Measurements from ENCODE around the gene NAV3. TPM values are rescaled to one million over a fixed set of nuclear protein-coding genes. Genes with fewer than 3 reads are reported as not detected.

NAV3 gene
- total RNA-seq, 2 experiments from 2014 or later: not detected

GRCh38 chr12:77785211-77785610 is 45.5 kb upstream of the NAV3 start:
- no peaks in the 10 kb centered on the region for H3K4me1 ChIP-seq (ENCODE audit: insufficient read depth, low read length)
- intact Hi-C loops (cut with DNase I, micrococcal nuclease): no loop called here
- Mint-ChIP-seq H3K4me1 (ENCODE audit: low read depth) (no peaks in the 10 kb centered on the region), H3K27me3 (no peaks in the 10 kb centered on the region), H3K9me3 (peaks cover 6% of the 10 kb centered on the region), H3K4me3 (no peak overlapping the region), H3K27ac (no peak overlapping the region), H3K36me3 (ENCODE audit: low read depth) (no peaks in the 10 kb centered on the region)
- no peaks in the 10 kb centered on the region for H3K27me3 ChIP-seq (ENCODE audit: control insufficient read depth in 1 of 2, insufficient read depth in 2 of 2, low read length in 2 of 2)
- no peak overlapping the region for H3K27ac ChIP-seq (ENCODE audit: low read depth in 1 of 2, low read length in 2 of 2)
- ChIA-PET POLR2A (no interaction called here), CTCF (no interaction called here)
- H3K9me3 ChIP-seq (ENCODE audit: control insufficient read depth in 1 of 2, insufficient read depth in 1 of 2, low read length in 2 of 2): peaks cover 0 to 3% of the 10 kb centered on the region in 2 experiments
- DNase-seq (no peak), ATAC-seq (ENCODE audit: poor library complexity) (no peak)
- no peak for TF ChIP-seq CTCF (IDR thresholded peaks at IDR 0.05)
- no peak overlapping the region for H3K4me3 ChIP-seq (ENCODE audit: low read length)
- H3K36me3 ChIP-seq (ENCODE audit: insufficient read depth, low read length): no peaks in the 10 kb centered on the region

GRCh38 chr12:77786675-77787074 is 44.0 kb upstream of the NAV3 start:
- H3K27me3 Mint-ChIP-seq: no peaks in the 10 kb centered on the region
- Histone ChIP-seq H3K27me3 (ENCODE audit: control insufficient read depth in 1 of 2, insufficient read depth in 2 of 2, low read length in 2 of 2) (no peaks in the 10 kb centered on the region), H3K36me3 (ENCODE audit: insufficient read depth, low read length) (no peaks in the 10 kb centered on the region), H3K4me3 (ENCODE audit: low read length) (no peak overlapping the region), H3K27ac (ENCODE audit: low read depth in 1 of 2, low read length in 2 of 2) (no peak overlapping the region), H3K9me3 (ENCODE audit: control insufficient read depth in 1 of 2, insufficient read depth in 1 of 2, low read length in 2 of 2) (peaks cover 0 to 3% of the 10 kb centered on the region in 2 experiments), H3K4me1 (ENCODE audit: insufficient read depth, low read length) (no peaks in the 10 kb centered on the region)
- H3K4me1 Mint-ChIP-seq (ENCODE audit: low read depth): no peaks in the 10 kb centered on the region
- TF ChIP-seq CTCF (IDR thresholded peaks at IDR 0.05): no peak
- no peak overlapping the region for H3K4me3 Mint-ChIP-seq
- H3K27ac Mint-ChIP-seq: no peak overlapping the region
- ATAC-seq (ENCODE audit: poor library complexity): no peak
- no peak for DNase-seq
- ChIA-PET POLR2A (no interaction called here), CTCF (no interaction called here)
- no peaks in the 10 kb centered on the region for H3K36me3 Mint-ChIP-seq (ENCODE audit: low read depth)
- intact Hi-C loops (cut with DNase I, micrococcal nuclease): no loop called here
- peaks cover 11% of the 10 kb centered on the region for H3K9me3 Mint-ChIP-seq

- ChIA-PET POLR2A (no interaction called here), CTCF (no interaction called here)
- Histone ChIP-seq H3K27me3 (ENCODE audit: control insufficient read depth in 1 of 2, insufficient read depth in 2 of 2, low read length in 2 of 2) (no peaks in the 10 kb centered on the region), H3K36me3 (ENCODE audit: insufficient read depth, low read length) (no peaks in the 10 kb centered on the region), H3K27ac (ENCODE audit: low read depth in 1 of 2, low read length in 2 of 2) (no peak overlapping the region), H3K4me1 (ENCODE audit: insufficient read depth, low read length) (no peaks in the 10 kb centered on the region), H3K9me3 (ENCODE audit: control insufficient read depth in 1 of 2, insufficient read depth in 1 of 2, low read length in 2 of 2) (no peaks in the 10 kb centered on the region), H3K4me3 (ENCODE audit: low read length) (no peak overlapping the region)
- intact Hi-C loops (cut with DNase I, micrococcal nuclease): no loop called here
- H3K4me1 Mint-ChIP-seq (ENCODE audit: low read depth): no peaks in the 10 kb centered on the region
- no peak overlapping the region for H3K27ac Mint-ChIP-seq
- no peak overlapping the region for H3K4me3 Mint-ChIP-seq
- TF ChIP-seq CTCF (IDR thresholded peaks at IDR 0.05): no peak
- ATAC-seq (ENCODE audit: poor library complexity): no peak
- no peak for DNase-seq
- peaks cover 11% of the 10 kb centered on the region for H3K9me3 Mint-ChIP-seq
- no peaks in the 10 kb centered on the region for H3K36me3 Mint-ChIP-seq (ENCODE audit: low read depth)
- no peaks in the 10 kb centered on the region for H3K27me3 Mint-ChIP-seq
These were observed 42.2 kb upstream of the NAV3 start for GRCh38 chr12:77788231-77789168.
